NT2/D1 (cell line): ENCODE results near the gene CRYBG1.

ENCODE experiments used
- SUZ12 ChIP-seq: IDR thresholded peaks from 2 replicates; pipeline ENCODE4 v1.6.1; 2011; ENCODE audit not compliant: insufficient read length, insufficient read depth; ENCODE audit errors: extremely low read depth
- YY1 ChIP-seq: IDR thresholded peaks from 2 replicates; pipeline ENCODE4 v1.6.1; 2011; ENCODE audit not compliant: insufficient read length, insufficient read depth
- ZNF274 ChIP-seq: IDR thresholded peaks from 2 replicates; pipeline ENCODE4 v1.6.1; 2011; ENCODE audit warnings: mild to moderate bottlenecking, low read depth, low read length

DNA sequence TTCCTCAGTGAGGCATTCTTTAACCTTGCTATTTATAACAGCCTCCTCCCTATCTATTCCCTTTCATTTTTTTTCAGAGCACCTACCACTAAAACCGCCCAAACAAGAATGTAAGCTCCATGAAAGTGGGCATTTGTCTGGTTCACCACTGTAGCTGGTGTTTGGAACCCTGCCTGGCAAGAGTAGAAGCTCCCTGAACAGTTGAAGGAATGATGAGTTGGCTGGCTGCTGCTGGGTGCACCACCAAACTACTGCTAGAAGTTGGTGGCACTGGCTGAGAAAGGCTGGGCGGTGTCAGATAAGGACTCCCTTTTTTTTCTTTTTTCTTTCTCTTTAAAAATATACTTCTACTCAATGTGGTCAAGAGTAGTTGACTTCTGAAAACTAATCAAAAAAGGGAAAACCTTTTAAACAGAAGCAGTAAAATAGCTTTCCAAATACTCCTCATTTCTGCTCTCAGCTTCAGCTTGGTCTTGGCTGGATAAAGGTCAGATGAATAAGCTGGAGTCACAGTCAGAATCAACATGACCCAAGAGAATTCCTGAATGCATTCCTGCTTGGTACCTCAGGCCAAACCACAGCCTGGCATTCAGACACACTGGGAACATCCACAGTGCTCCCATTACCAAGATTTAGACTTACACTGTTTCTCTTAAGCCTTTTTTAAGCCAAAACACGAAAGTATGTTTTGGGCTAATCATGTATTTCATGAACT, 230.8 kb downstream of the CRYBG1 start:
- TF ChIP-seq YY1: no peak
- no peak for TF ChIP-seq SUZ12
- no peak for TF ChIP-seq ZNF274
